ENCODE results near the gene GRAPL. TPM values are rescaled to one million over a fixed set of nuclear protein-coding genes. Genes with fewer than 3 reads are reported as not detected.
"Not testable (repeated sequence)": the region's sequence is repeated elsewhere in the genome, so short reads cannot be mapped to it uniquely, and the experiment has no call there.

The GRAPL gene
- total and polyA plus RNA-seq, 2 donors = 1.2 to 2.6 TPM

DNA sequence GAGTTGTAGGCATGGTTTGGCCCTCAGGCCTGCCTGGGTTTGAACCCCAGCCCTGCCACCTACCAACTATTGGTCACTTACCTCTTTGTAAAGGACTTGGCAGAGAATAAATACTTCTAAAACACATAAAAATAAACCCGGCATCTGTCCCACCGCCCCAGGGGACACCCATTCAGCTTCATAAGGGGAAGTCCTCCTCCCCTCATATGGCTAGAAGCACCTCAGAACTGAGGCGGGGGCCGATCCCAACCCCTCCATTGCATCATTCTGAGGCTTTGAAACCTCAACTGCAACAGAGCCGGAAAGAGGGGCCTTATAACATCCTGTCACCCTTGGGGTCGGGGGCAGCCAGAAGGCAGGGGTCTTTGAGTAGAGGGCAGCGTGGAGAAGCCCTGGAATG is 2.1 kb upstream of the GRAPL start:
- 84% methylated on average over 2 of the region's 7 CpGs for WGBS
- not testable (repeated sequence) for DNase-seq (ENCODE audit: extremely low spot score); H3K27ac ChIP-seq (ENCODE audit: low read depth); H3K4me3 ChIP-seq (ENCODE audit: low read depth, low read length); H3K36me3 ChIP-seq (ENCODE audit: insufficient read depth); H3K4me1 ChIP-seq (ENCODE audit: insufficient read depth)

DNA sequence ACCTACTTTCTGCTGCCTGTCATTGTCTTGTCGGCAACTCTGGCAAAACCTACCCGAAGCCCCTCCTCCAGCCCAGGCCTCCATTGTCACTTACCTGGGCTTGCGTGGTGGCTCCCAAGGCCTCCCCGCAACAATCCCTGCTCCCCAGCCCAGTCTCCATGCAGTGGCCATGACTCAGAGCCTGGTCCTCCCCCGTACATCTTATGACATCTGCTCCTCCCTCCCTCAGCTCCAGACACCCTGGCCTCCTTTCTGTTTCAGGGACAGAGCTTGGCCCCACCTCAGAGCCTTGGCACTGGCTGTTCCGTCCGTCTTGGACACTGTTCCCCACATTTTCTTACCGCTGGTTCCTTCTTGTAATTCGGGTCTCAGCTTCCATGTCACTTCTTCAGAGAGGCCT is 2.1 kb downstream of the GRAPL start:
- H3K27ac ChIP-seq (ENCODE audit: low read depth); H3K4me3 ChIP-seq (ENCODE audit: low read depth, low read length); DNase-seq (ENCODE audit: extremely low spot score); H3K36me3 ChIP-seq (ENCODE audit: insufficient read depth); H3K4me1 ChIP-seq (ENCODE audit: insufficient read depth): not testable (repeated sequence)
- WGBS = no CpG with 5 or more reads among the region's 9 CpGs

DNA sequence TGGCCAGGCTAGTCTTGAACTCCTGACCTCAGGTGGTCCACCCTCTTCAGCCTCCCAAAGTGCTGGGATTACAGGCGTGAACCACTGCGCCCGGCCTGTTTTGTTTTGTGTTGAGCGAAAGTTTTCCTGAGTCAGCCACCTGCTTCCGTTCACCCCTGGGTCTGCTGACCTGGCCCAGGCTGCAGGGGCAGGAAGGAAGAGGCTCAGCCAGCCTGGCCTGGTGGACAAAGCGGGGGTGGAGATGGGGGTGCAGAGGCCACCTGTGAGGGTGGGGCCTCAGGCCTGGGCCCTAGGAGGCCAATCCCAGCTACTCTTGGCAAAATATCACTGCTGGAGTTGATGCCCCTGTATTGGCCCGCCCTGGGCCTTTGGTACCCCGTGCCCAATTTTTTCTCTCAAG is 3.7 kb downstream of the GRAPL start:
- not testable (repeated sequence) for H3K4me3 ChIP-seq (ENCODE audit: low read depth, low read length); H3K4me1 ChIP-seq (ENCODE audit: insufficient read depth); DNase-seq (ENCODE audit: extremely low spot score); H3K27ac ChIP-seq (ENCODE audit: low read depth); H3K36me3 ChIP-seq (ENCODE audit: insufficient read depth)
- no CpG with 5 or more reads among the region's 8 CpGs for WGBS

DNA sequence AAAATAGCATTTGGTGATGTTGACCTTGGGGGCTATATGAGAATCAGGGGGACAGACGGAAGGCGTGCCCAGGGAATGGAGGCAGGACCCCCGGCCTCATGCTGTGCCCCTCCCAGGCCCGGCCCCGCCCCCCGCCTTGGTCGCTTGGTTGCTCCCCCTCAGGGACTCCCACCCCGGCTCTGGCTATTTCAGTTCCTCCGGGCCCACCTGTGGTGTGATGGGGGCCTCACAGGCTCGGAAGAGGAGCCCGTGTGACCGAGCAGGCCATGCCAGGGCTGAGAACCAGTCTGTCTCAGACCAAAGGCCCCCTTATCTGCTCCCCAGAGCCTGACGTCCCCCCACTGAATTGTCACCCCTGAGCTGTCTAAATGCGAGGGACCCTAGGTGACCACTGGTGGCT is 4.4 kb downstream of the GRAPL start:
- not testable (repeated sequence) for H3K36me3 ChIP-seq (ENCODE audit: insufficient read depth); H3K4me3 ChIP-seq (ENCODE audit: low read depth, low read length); DNase-seq (ENCODE audit: extremely low spot score); H3K27ac ChIP-seq (ENCODE audit: low read depth); H3K4me1 ChIP-seq (ENCODE audit: insufficient read depth)
- WGBS = no CpG with 5 or more reads among the region's 14 CpGs

DNA sequence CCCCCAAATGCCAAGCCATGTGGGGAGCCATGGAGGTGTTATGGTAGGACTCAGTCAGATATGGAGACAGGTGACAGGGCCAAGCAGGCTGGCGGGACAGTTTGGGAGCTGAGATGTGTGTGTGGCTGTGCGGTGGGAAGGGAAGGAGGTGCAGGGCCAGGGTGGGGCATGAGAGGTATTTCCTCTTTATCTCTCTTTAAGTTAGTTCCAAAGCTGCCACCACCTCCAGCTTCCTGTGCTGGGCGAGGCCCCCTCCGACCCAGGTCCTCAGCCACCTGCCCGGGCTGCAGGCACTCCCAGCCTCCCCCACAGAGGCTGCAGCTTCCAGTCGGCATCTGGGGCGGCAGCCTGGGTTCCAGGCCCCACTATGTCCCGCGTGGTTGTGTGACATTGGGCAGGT is 6.4 kb downstream of the GRAPL start:
- no CpG with 5 or more reads among the region's 9 CpGs for WGBS
- not testable (repeated sequence) for H3K36me3 ChIP-seq (ENCODE audit: insufficient read depth); H3K4me1 ChIP-seq (ENCODE audit: insufficient read depth); H3K27ac ChIP-seq (ENCODE audit: low read depth); DNase-seq (ENCODE audit: extremely low spot score); H3K4me3 ChIP-seq (ENCODE audit: low read depth, low read length)

DNA sequence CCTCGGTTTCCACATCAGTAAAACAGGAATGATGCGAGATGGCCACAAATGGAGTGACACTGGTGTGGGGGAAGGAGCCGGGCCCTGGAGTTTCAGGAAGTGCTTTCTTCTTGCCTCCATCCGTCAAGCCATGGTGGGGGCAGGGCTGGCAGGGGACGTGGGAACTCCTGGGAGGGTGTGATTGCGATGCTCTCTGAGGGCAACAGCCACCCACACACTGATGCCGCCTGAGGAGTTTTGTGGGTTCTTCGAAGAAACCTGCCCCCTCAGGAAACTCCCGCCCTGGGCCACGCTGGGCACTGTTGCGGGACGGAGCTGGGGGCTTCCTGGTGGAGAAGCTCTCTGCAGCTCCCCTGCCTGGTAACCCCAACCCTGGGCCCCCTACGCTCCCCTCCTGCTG is 8.0 kb downstream of the GRAPL start:
- no CpG with 5 or more reads among the region's 13 CpGs for WGBS
- not testable (repeated sequence) for H3K36me3 ChIP-seq (ENCODE audit: insufficient read depth); DNase-seq (ENCODE audit: extremely low spot score); H3K4me1 ChIP-seq (ENCODE audit: insufficient read depth); H3K4me3 ChIP-seq (ENCODE audit: low read depth, low read length); H3K27ac ChIP-seq (ENCODE audit: low read depth)

DNA sequence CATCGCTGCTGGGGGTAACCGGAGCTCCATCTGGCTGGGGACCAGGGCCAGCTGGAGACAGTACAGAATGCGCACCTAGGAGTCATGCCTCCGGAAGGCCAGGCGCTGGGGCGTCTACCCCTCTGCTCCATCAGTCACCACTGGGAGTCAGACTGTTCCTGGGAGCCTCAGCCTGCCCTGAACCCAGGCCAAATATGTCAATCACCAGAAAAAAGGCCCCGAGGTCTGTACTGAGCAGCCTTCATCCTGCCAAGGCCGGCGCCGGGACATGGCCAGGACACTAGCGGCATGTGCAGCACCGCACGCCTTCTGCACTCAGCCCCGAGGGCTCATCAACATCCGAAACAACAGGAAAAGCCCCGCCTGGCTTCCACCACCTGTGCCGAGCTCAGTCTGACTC is 8.7 kb downstream of the GRAPL start:
- not testable (repeated sequence) for H3K27ac ChIP-seq (ENCODE audit: low read depth); H3K4me1 ChIP-seq (ENCODE audit: insufficient read depth); DNase-seq (ENCODE audit: extremely low spot score); H3K4me3 ChIP-seq (ENCODE audit: low read depth, low read length); H3K36me3 ChIP-seq (ENCODE audit: insufficient read depth)
- WGBS = no CpG with 5 or more reads among the region's 17 CpGs

DNA sequence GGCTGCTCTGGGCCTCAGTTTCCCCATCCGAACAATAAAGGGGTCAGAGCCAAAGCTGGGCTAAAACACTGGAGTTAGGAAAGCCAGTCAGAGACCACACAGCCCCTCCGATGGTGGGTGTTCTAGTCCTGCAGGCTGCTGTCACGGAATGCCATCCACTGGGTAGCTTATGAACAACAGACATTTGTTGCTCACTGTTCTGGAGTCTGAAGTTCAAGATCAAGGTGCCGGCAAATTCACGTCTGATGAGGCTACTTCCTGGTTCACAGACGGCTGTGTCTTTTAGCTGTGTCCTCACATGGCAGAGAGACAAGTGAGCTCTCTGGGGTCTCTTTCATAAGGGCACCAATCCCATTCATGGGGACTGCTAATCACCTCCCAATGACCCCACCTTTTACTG is 9.2 kb downstream of the GRAPL start:
- 38% methylated on average over 1 of the region's 6 CpGs for WGBS
- not testable (repeated sequence) for DNase-seq (ENCODE audit: extremely low spot score)

DNA sequence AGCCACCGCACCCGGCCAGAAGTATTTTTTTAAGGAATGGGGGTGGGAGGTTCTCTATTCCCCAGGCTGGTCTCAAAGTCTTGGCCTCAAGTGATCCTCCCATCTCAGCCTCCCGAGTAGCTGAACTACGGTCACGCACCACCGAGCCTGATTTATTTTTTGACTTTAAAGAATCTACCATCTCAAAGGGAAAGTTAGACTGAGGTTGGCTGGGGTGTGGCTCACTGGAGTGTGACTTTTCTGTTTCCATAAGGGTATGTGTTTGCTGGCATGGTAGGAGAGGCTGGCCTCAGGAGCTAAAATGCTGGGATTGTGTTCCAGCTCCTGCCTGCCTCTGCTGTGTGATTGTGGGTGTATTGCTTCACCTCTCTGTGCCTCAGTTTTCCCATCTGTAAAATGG is 10.6 kb downstream of the GRAPL start:
- H3K36me3 ChIP-seq (ENCODE audit: insufficient read depth); DNase-seq (ENCODE audit: extremely low spot score); H3K4me3 ChIP-seq (ENCODE audit: low read depth, low read length); H3K27ac ChIP-seq (ENCODE audit: low read depth); H3K4me1 ChIP-seq (ENCODE audit: insufficient read depth): not testable (repeated sequence)
- WGBS = no CpG with 5 or more reads among the region's 6 CpGs

More for the DNA sequence above, 9.2 kb downstream of the GRAPL start:
- not testable (repeated sequence) for H3K27ac ChIP-seq (ENCODE audit: low read depth); H3K36me3 ChIP-seq (ENCODE audit: insufficient read depth); H3K4me1 ChIP-seq (ENCODE audit: insufficient read depth); H3K4me3 ChIP-seq (ENCODE audit: low read depth, low read length)

DNA sequence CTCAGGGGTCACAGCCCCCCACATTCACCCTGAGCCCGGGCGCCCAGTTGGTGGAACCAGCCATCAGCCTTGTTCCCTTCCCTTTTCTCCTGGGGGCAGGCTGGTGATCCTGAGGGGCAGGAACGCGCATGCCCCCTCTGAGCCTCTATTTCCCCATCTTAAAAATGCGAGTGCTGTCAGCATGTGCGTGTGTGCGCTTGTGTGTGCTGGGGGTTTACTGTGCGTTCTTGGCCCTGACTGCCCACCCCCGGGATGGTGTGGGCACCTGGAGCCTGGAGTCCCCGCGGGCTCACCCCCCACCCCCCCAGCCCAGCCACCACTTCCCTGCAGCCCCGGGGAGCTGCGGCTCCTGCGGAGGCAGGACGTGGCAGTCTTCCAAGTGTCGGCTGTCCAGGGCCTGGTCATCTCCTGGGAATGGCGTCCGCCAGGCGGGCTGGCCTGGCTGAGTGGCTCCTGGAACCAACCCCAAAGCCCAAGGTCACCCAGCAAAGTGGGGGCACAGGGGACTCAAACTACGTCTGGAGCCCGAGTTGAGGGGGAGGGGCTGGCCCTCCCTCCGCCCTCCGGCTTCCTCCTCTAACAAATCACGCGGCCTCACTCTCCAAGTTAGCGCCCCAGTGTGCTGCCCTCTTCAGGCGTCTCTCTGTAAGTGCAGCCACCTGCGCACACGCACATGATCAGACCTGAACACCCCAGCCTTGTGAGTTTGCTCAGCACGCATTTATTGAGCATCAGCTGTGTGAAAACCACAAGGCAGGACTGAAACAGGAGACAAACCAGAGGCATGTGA is 14.2 kb downstream of the GRAPL start:
- H3K4me1 ChIP-seq (ENCODE audit: insufficient read depth); H3K27ac ChIP-seq (ENCODE audit: low read depth); H3K4me3 ChIP-seq (ENCODE audit: low read depth, low read length); DNase-seq (ENCODE audit: extremely low spot score); H3K36me3 ChIP-seq (ENCODE audit: insufficient read depth): not testable (repeated sequence)
- WGBS = 12% methylated on average over 6 of the region's 30 CpGs

DNA sequence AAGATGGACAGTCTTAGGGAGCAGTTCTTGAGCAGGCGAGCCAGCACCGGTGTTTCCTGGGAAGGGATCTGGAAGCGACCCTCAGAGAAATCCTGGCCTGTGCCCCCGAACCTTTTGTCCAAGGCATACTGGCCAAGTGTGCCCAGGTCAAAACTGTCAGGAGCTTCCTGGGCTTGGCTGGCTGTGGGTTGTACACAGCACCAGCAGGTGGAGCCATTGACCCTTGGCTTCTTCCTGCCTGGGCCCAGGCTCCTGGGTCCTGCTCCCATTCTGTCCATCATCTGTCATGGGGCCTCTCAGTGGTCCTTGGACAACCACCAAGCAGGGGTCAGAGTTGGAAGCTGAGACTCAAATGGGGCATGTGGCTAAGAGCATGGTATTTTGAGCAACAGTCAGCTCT is 15.0 kb downstream of the GRAPL start:
- not testable (repeated sequence) for H3K27ac ChIP-seq (ENCODE audit: low read depth); DNase-seq (ENCODE audit: extremely low spot score)
- no CpG with 5 or more reads among the region's 4 CpGs for WGBS

DNA sequence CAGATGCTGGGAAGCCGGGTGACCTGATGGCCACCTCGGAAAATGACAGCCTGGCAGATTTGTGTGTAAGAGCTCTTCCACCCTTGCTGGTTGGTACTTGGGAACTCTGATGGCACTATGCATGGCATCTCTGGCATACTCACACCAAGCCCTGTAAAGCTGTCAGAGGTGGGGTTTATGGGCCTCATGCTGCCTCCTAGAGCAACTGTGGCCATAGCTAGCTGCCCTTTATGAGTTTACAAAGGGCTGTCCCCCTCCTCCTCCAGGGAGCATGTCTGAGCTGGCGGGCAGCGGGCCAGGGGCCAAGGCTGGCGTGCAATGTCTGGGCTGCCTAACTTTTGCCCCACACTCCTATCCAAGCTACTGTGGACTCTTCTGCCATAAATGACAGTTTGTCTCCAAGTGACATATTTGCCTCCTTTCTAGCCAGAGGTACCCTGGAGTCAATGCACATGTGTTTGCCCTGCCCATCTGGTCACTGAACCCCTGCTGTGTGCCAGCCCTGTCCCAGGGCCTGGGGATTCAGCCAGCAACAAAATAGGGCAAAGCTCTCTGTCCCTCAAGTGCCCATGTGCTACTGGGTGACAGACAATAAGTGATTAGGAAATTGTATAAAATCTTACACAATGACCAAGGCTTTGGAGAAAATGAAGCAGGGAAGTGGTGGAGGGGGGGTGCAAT is 15.8 kb downstream of the GRAPL start:
- not testable (repeated sequence) for DNase-seq (ENCODE audit: extremely low spot score)
- WGBS = 67% methylated on average over 1 of the region's 5 CpGs

More for the DNA sequence above, 15.0 kb downstream of the GRAPL start:
- H3K36me3 ChIP-seq (ENCODE audit: insufficient read depth); H3K4me3 ChIP-seq (ENCODE audit: low read depth, low read length); H3K4me1 ChIP-seq (ENCODE audit: insufficient read depth): not testable (repeated sequence)

DNA sequence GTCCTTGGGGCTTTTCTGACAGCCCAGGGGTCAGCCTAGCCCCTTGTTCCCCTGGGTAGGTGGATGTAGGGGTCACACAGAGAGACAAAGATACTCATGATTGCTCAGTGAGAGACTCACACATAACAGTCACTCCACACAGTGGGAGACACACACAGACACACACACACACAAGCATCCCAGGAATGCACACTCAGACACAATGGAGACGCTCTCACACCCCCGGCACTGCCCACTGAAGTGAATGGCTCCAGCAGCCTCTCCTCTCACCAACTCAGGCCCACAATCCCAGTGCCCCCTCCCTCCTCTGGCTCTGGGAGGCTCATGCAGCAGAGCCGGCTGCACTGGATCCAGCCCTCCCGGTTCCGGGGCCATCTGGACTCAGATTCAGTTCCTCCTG is 17.0 kb downstream of the GRAPL start:
- not testable (repeated sequence) for H3K4me3 ChIP-seq (ENCODE audit: low read depth, low read length); DNase-seq (ENCODE audit: extremely low spot score); H3K36me3 ChIP-seq (ENCODE audit: insufficient read depth); H3K4me1 ChIP-seq (ENCODE audit: insufficient read depth); H3K27ac ChIP-seq (ENCODE audit: low read depth)
- 14% methylated on average over 2 of the region's 5 CpGs for WGBS

More for the DNA sequence above, 15.8 kb downstream of the GRAPL start:
- H3K4me1 ChIP-seq (ENCODE audit: insufficient read depth); H3K4me3 ChIP-seq (ENCODE audit: low read depth, low read length); H3K36me3 ChIP-seq (ENCODE audit: insufficient read depth); H3K27ac ChIP-seq (ENCODE audit: low read depth): not testable (repeated sequence)

DNA sequence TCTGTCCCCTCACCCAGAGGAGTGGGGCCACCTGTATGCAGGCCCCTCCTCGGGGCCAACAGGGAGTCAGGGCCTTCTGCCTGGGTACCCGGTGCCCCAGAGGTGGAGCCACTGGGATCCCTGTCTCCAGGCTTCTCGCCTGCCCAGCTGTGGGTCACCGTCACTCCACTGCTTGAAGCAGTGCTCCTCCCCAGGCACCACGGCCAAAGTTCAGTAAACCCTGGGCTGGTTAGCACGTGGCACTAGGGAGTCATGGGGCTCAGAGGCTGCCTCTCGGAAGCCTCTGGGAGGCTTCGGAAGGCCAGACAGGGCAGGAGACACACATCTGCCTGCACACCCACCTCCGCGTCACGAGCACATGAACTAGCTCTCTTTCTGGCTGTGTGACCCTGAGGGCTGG is 18.1 kb downstream of the GRAPL start:
- H3K4me1 ChIP-seq (ENCODE audit: insufficient read depth); H3K27ac ChIP-seq (ENCODE audit: low read depth); DNase-seq (ENCODE audit: extremely low spot score); H3K4me3 ChIP-seq (ENCODE audit: low read depth, low read length); H3K36me3 ChIP-seq (ENCODE audit: insufficient read depth): not testable (repeated sequence)
- WGBS = no CpG with 5 or more reads among the region's 11 CpGs
